Fibroblast of lung (primary cell): ENCODE measurements around the gene GGT1. TPM values are rescaled to one million over a fixed set of nuclear protein-coding genes. Genes with fewer than 3 reads are reported as not detected.
"Not testable (repeated sequence)": the region's sequence is repeated elsewhere in the genome, so short reads cannot be mapped to it uniquely, and the experiment has no call there.

Experiments used
- DNase-seq, 2 donors: peaks; one replicate each; pipeline versions ENCODE4 v3.0.0 to v3.0.0-alpha.2; 2010; ENCODE audit warnings: low read depth in 2 of 2
- H2AFZ ChIP-seq: 2 replicates; pipeline ENCODE4 v1.5.1; 2012; ENCODE audit warnings: low read length, control low read depth, inconsistent platforms
- H3K27ac ChIP-seq: 2 replicates; pipeline ENCODE4 v1.5.1; 2011; ENCODE audit warnings: low read length, control low read depth; ENCODE audit not compliant: insufficient read depth
- H3K27me3 ChIP-seq: 2 replicates; pipeline ENCODE4 v1.5.1; 2011; ENCODE audit warnings: mild to moderate bottlenecking, low read length; ENCODE audit not compliant: control insufficient read depth, insufficient read depth
- H3K36me3 ChIP-seq: 2 replicates; pipeline ENCODE4 v1.5.1; 2011; ENCODE audit warnings: low read length; ENCODE audit not compliant: control insufficient read depth, insufficient read depth
- H3K4me1 ChIP-seq: 2 replicates; pipeline ENCODE4 v1.5.1; 2011; ENCODE audit warnings: low read length; ENCODE audit not compliant: control insufficient read depth, insufficient read depth; ENCODE audit errors: extremely low read depth
- H3K4me2 ChIP-seq: 2 replicates; pipeline ENCODE4 v1.5.1; 2011; ENCODE audit warnings: low read length, control low read depth; ENCODE audit not compliant: insufficient read depth; ENCODE audit errors: extremely low read depth
- H3K4me3 ChIP-seq, 4 experiments: fragments of 200-600 bp in 1 of 4; sonication (generic) in 1 of 4; replicated peaks in 1 of 4; 2 replicates each; pipeline ENCODE4 v1.5.1; 2011 to 2016; ENCODE audit warnings: low read length in 4 of 4, low read depth in 3 of 4, mild to moderate bottlenecking in 3 of 4, control low read depth in 2 of 4, inconsistent platforms in 1 of 4, mixed read lengths in 1 of 4; ENCODE audit not compliant: insufficient read depth in 1 of 4; ENCODE audit errors: control extremely low read depth in 1 of 4
- H3K79me2 ChIP-seq: 2 replicates; pipeline ENCODE4 v1.5.1; 2012; ENCODE audit warnings: mild to moderate bottlenecking, low read length, inconsistent platforms; ENCODE audit not compliant: control insufficient read depth, insufficient read depth
- H3K9ac ChIP-seq: 2 replicates; pipeline ENCODE4 v1.5.1; 2011; ENCODE audit warnings: mild to moderate bottlenecking, low read length, control low read depth; ENCODE audit not compliant: insufficient read depth
- H3K9me3 ChIP-seq: 2 replicates; pipeline ENCODE4 v1.5.1; 2012; ENCODE audit warnings: low read depth, low read length; ENCODE audit not compliant: control insufficient read depth, insufficient read depth
- H4K20me1 ChIP-seq: 2 replicates; pipeline ENCODE4 v1.5.1; 2011; ENCODE audit warnings: low read length; ENCODE audit not compliant: control insufficient read depth, insufficient read depth; ENCODE audit errors: extremely low read depth
- EZH2 ChIP-seq: IDR thresholded peaks from 2 replicates; pipeline ENCODE4 v1.5.1; 2012; ENCODE audit warnings: low read length, control low read depth, mild to moderate bottlenecking; ENCODE audit errors: missing control alignments
- polyA minus RNA-seq: library from RNA; depleted of rRNA, polyadenylated mRNA; stranded (reverse); fragments of >200 nt; gene quantifications from 2 replicates; pipeline ENCODE4 v1.2.3, GENCODE V29; 2011; ENCODE audit warnings: low replicate concordance
- polyA plus RNA-seq, 2 donors: library from polyadenylated mRNA; depleted of rRNA in 1 of 2; stranded (reverse) in 1 of 2; unstranded in 1 of 2; fragments of >200 nt; gene quantifications; 2 replicates each; pipeline ENCODE4 v1.2.1, GENCODE V29; 2011 to 2012; ENCODE audit warnings: missing spikeins in 1 of 2
- total RNA-seq: library from RNA; depleted of rRNA; stranded (reverse); fragments of >200 nt; gene quantifications from 2 replicates; pipeline ENCODE4 v1.2.1, GENCODE V29; 2014
- TF ChIP-seq, protein P1 (sequence below), 2 donors: IDR thresholded peaks in 1 of 2; conservative IDR thresholded peaks in 1 of 2; 1 replicate in 1 of 2; 2 replicates in 1 of 2; pipeline ENCODE4 v1.5.1; 2011 to 2012; ENCODE audit warnings: low read length in 2 of 2, control low read depth in 1 of 2, inconsistent platforms in 1 of 2, low read depth in 1 of 2, mild to moderate bottlenecking in 1 of 2

The GGT1 gene
- total RNA-seq (1.3 and 2.0 TPM in 2 replicates), polyA plus RNA-seq (0.33 and 0.37 TPM in 2 replicates), polyA minus RNA-seq (0.79 TPM in 1 of 2 replicates, not detected in the other)
- polyA plus RNA-seq (2012), result 0.59 TPM in 2 replicates

DNA sequence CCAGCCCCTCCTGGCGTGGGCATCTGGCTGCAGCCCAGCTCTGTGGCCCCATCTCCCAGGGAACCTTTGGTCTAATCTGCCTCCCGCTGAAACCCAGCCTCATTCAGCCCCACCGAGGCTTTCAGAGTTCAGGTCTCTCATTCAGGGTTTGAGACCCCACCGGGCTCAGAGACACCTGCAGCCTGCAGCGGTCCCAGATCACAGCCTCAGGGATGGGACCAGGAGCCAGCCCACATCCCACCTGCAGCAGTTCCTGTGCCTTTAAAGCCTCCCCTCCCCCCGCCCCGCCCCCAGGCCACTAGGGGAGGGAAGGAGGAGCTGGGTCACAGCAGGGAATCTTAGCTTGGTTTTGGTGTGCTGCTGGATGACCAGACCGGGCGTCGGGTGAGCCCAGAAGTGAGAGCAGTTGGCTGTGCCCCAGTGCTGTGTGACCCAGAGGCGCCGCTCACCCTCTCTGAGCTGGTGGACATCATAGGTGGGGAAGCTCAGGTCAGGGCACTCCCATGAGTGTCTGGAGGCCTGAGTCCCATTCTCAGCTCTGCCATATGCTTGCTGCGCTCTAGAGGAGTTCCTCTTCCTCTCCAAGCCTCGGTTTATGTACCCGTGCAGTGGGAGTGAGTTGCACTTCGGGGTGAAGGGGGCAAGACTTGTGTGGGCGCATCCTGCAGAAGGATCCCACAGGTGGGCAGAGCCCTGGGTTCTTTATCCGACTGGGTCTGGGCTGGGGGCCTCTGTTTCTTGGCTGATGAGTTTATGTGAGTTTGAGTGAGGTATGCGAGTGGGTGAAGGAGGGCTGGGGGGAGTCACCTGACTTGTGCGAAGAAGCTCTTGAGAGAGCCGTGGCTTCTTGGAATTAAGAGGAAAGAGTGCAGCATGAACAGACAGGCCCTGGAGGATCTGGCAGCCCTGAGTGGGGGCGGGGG, at the start of gene GGT1:
Gene GGT1 (plus strand): TSS at position 347 of the 923 bp plus-strand sequence. CDS start 7,889 bp downstream, outside the sequence.
- not testable (repeated sequence) for H3K9ac ChIP-seq, H3K9me3 ChIP-seq, H2AFZ ChIP-seq, H3K27me3 ChIP-seq, H3K4me3 ChIP-seq, H4K20me1 ChIP-seq, H3K36me3 ChIP-seq, H3K4me1 ChIP-seq, H3K4me2 ChIP-seq, H3K79me2 ChIP-seq, H3K27ac ChIP-seq, DNase-seq

- Histone ChIP-seq H2AFZ (no peak overlapping the region), H4K20me1 (no peaks in the 10 kb centered on the region), H3K27me3 (no peaks in the 10 kb centered on the region), H3K36me3 (peaks cover 5% of the 10 kb centered on the region), H3K9ac (peak overlapping the region; percentile 93), H3K79me2 (peaks cover 83% of the 10 kb centered on the region), H3K4me3 (peak overlapping the region; percentile 75 to 98 (median 94)), H3K4me1 (peaks cover 10% of the 10 kb centered on the region), H3K9me3 (no peaks in the 10 kb centered on the region), H3K4me2 (peak overlapping the region; percentile 99), H3K27ac (peak overlapping the region; percentile 93)
- peak in 1 of 2 donors; percentile 20 for DNase-seq
- no peak for TF ChIP-seq EZH2
- TF ChIP-seq, protein P1, sequence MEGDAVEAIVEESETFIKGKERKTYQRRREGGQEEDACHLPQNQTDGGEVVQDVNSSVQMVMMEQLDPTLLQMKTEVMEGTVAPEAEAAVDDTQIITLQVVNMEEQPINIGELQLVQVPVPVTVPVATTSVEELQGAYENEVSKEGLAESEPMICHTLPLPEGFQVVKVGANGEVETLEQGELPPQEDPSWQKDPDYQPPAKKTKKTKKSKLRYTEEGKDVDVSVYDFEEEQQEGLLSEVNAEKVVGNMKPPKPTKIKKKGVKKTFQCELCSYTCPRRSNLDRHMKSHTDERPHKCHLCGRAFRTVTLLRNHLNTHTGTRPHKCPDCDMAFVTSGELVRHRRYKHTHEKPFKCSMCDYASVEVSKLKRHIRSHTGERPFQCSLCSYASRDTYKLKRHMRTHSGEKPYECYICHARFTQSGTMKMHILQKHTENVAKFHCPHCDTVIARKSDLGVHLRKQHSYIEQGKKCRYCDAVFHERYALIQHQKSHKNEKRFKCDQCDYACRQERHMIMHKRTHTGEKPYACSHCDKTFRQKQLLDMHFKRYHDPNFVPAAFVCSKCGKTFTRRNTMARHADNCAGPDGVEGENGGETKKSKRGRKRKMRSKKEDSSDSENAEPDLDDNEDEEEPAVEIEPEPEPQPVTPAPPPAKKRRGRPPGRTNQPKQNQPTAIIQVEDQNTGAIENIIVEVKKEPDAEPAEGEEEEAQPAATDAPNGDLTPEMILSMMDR (conservative IDR thresholded peaks at IDR 0.05 in 1 of 2, IDR thresholded peaks at IDR 0.05 in 1 of 2; ENCODE audit: low read depth in 1 of 2, low read length in 2 of 2), result no peak
Measured at GRCh38 chr22:24553597-24554312, 49.2 kb upstream of the GGT1 start.

DNA sequence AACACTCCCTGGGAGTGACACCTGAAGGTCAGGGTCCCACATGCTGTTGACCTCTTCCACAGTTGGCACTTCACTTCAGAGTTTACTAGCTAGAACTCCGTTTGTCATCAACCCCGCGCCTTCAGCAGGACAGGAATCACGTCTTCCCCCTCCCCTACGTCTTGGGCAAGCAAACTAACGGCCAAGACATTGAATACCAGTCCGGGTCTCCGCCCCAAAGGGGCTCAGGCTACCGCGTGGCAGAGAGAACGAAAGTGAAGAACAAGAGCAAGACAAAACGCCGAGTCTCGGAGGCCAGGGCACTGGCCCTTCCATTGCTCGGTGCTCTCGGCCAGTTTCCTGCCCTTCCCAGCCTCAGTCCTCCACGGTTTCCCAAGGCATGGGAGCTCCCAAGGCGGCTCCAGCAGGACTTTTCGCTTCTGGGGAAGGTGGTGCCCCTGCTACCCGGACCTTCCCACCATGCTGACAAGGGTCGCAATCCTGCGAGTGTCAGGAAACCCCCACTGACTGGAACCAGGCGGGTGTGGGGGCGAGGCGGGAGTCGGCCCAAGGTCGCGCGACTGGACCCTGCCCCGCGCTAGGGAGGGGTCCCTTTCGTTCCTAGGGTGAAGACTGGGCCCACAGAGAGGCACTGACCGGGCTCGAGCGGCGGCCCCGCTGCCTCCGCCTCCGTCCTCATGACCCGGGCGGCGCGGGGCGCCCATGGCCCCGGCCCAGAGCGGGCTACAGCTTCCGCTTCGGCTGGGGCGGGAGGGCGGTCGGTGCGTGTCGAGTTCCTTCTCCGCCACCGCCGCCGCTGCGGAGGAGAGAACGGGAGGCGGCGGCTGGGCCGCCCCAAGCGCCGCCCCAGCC, 48.5 kb upstream of the GGT1 start, which contains the start of gene GUCD1:
Gene GUCD1 (minus strand): TSS at position 826 of the 852 bp plus-strand sequence. CDS start 147 bp downstream, at position 679.
- Histone ChIP-seq H3K4me3 (peak within 1 kb of the TSS; percentile 94 to 98 (median 96)), H3K4me2 (peak within 1 kb of the TSS; percentile 99), H3K9ac (peak within 1 kb of the TSS; percentile 93), H3K4me1 (peaks cover 10% of the 10 kb centered on the region), H3K27ac (peak within 1 kb of the TSS; percentile 93), H3K27me3 (no peaks in the 10 kb centered on the region), H3K36me3 (peaks cover 8% of the 10 kb centered on the region), H3K79me2 (peaks cover 89% of the 10 kb centered on the region), H4K20me1 (no peaks in the 10 kb centered on the region), H2AFZ (peak within 1 kb of the TSS; percentile 72), H3K9me3 (no peaks in the 10 kb centered on the region)
- DNase-seq, result peak; percentile 51 to 61
- TF ChIP-seq, protein P1 (conservative IDR thresholded peaks at IDR 0.05 in 1 of 2, IDR thresholded peaks at IDR 0.05 in 1 of 2; ENCODE audit: low read depth in 1 of 2, low read length in 2 of 2), result no peak
- TF ChIP-seq EZH2, result no peak
